H9 (cell line): ENCODE data around the gene ATP1A4. TPM values are rescaled to one million over a fixed set of nuclear protein-coding genes. Genes with fewer than 3 reads are reported as not detected.

Experiments used
- DNase-seq: peaks from one replicate; pipeline ENCODE4 v3.0.0-alpha.2; 2017
- H2AFZ ChIP-seq: one replicate; pipeline ENCODE4 v1.6.1; 2013; ENCODE audit warnings: mild to moderate bottlenecking, low read length, control low read depth, moderate library complexity
- H2AK5ac ChIP-seq: 2 replicates; pipeline ENCODE4 v1.6.1; 2013; ENCODE audit warnings: low read length, control low read depth, mixed read lengths; ENCODE audit not compliant: insufficient read length
- H2BK120ac ChIP-seq: one replicate; pipeline ENCODE4 v1.6.1; 2013; ENCODE audit warnings: low read depth, mild to moderate bottlenecking, low read length, control low read depth, inconsistent platforms; ENCODE audit not compliant: poor library complexity, severe bottlenecking
- H2BK12ac ChIP-seq: 2 replicates; pipeline ENCODE4 v1.6.1; 2013; ENCODE audit warnings: low read length, control low read depth, mixed read lengths, low read depth; ENCODE audit not compliant: insufficient read length
- H2BK15ac ChIP-seq: 2 replicates; pipeline ENCODE4 v1.6.1; 2013; ENCODE audit warnings: low read depth, low read length, control low read depth
- H2BK20ac ChIP-seq: one replicate; pipeline ENCODE4 v1.6.1; 2013; ENCODE audit warnings: low read depth, mild to moderate bottlenecking, low read length, control low read depth, inconsistent platforms; ENCODE audit not compliant: poor library complexity, severe bottlenecking
- H2BK5ac ChIP-seq: 2 replicates; pipeline ENCODE4 v1.6.1; 2013; ENCODE audit warnings: low read length, control low read depth, mixed read lengths; ENCODE audit not compliant: insufficient read length
- H3K14ac ChIP-seq: 2 replicates; pipeline ENCODE4 v1.6.1; 2013; ENCODE audit warnings: low read length, control low read depth; ENCODE audit not compliant: insufficient read depth
- H3K18ac ChIP-seq: 2 replicates; pipeline ENCODE4 v1.6.1; 2013; ENCODE audit warnings: low read depth, mild to moderate bottlenecking, mixed read lengths, low read length, control low read depth; ENCODE audit not compliant: insufficient read length
- H3K23ac ChIP-seq: 2 replicates; pipeline ENCODE4 v1.6.1; 2013; ENCODE audit warnings: low read length, control low read depth, mixed read lengths, low read depth; ENCODE audit not compliant: insufficient read length
- H3K23me2 ChIP-seq: 2 replicates; pipeline ENCODE4 v1.6.1; 2013; ENCODE audit warnings: low read depth, mild to moderate bottlenecking, mixed read lengths, low read length, control low read depth; ENCODE audit not compliant: insufficient read length, poor library complexity, severe bottlenecking
- H3K27ac ChIP-seq: 2 replicates; pipeline ENCODE4 v1.5.1; 2013; ENCODE audit warnings: low read length, control low read depth, mixed read lengths, low read depth; ENCODE audit not compliant: insufficient read length
- H3K27me3 ChIP-seq: 2 replicates; pipeline ENCODE4 v1.6.1; 2013; ENCODE audit warnings: low read length, control low read depth, inconsistent platforms; ENCODE audit not compliant: insufficient read depth
- H3K4ac ChIP-seq: 2 replicates; pipeline ENCODE4 v1.6.1; 2013; ENCODE audit warnings: low read depth, mild to moderate bottlenecking, control low read depth, inconsistent platforms, low read length, moderate library complexity
- H3K4me1 ChIP-seq: 2 replicates; pipeline ENCODE4 v1.6.1; 2013; ENCODE audit warnings: low read length, control low read depth, inconsistent platforms; ENCODE audit not compliant: insufficient read depth
- H3K4me2 ChIP-seq: 2 replicates; pipeline ENCODE4 v1.6.1; 2013; ENCODE audit warnings: low read length, control low read depth, mixed read lengths; ENCODE audit not compliant: insufficient read length, insufficient read depth
- H3K56ac ChIP-seq: 2 replicates; pipeline ENCODE4 v1.6.1; 2013; ENCODE audit warnings: low read depth, mild to moderate bottlenecking, mixed read lengths, low read length, control low read depth; ENCODE audit not compliant: insufficient read length
- H3K79me1 ChIP-seq: 2 replicates; pipeline ENCODE4 v1.6.1; 2013; ENCODE audit warnings: low read depth, mild to moderate bottlenecking, moderate library complexity, low read length, control low read depth, inconsistent platforms; ENCODE audit not compliant: insufficient read depth, poor library complexity, severe bottlenecking
- H3K79me2 ChIP-seq: 2 replicates; pipeline ENCODE4 v1.6.1; 2013; ENCODE audit warnings: low read length, control low read depth, inconsistent platforms; ENCODE audit not compliant: insufficient read depth
- H3K9ac ChIP-seq: 2 replicates; pipeline ENCODE4 v1.6.1; 2013; ENCODE audit warnings: low read length, control low read depth, mixed read lengths; ENCODE audit not compliant: insufficient read length; ENCODE audit errors: extremely low read depth
- H3K9me3 ChIP-seq: one replicate; pipeline ENCODE4 v1.6.1; 2013; ENCODE audit warnings: low read depth, low read length, inconsistent platforms; ENCODE audit not compliant: control insufficient read depth
- H3T11ph ChIP-seq: one replicate; pipeline ENCODE4 v1.6.1; 2013; ENCODE audit warnings: mild to moderate bottlenecking, low read length, control low read depth, inconsistent platforms
- H4K20me1 ChIP-seq: one replicate; pipeline ENCODE4 v1.6.1; 2013; ENCODE audit not compliant: control insufficient read depth, insufficient read length, insufficient read depth
- H4K5ac ChIP-seq: 2 replicates; pipeline ENCODE4 v1.6.1; 2013; ENCODE audit warnings: low read depth, mild to moderate bottlenecking, mixed read lengths, low read length, control low read depth; ENCODE audit not compliant: insufficient read length
- H4K8ac ChIP-seq: replicated peaks from 2 replicates; pipeline ENCODE4 v1.6.1; 2013; ENCODE audit warnings: low read length, control low read depth, mixed read lengths, low read depth; ENCODE audit not compliant: insufficient read length
- H4K91ac ChIP-seq: 2 replicates; pipeline ENCODE4 v1.6.1; 2013; ENCODE audit warnings: low read depth, mild to moderate bottlenecking, moderate library complexity, mixed read lengths, low read length, control low read depth; ENCODE audit not compliant: insufficient read length
- H3K27ac Mint-ChIP-seq, 3 experiments: 2 replicates in 2 of 3; 3 replicates in 1 of 3; pipeline ENCODE4 v1.8.0; 2020 to 2021; ENCODE audit warnings: mixed read lengths in 3 of 3, mild to moderate bottlenecking in 1 of 3, moderate library complexity in 1 of 3
- H3K27me3 Mint-ChIP-seq: 2 replicates; pipeline ENCODE4 v1.8.0; 2021; ENCODE audit warnings: low read depth, mild to moderate bottlenecking, moderate library complexity, mixed read lengths
- H3K36me3 Mint-ChIP-seq, 3 experiments: 2 replicates in 2 of 3; 3 replicates in 1 of 3; pipeline ENCODE4 v1.8.0; 2020 to 2021; ENCODE audit warnings: low read depth in 3 of 3, mixed read lengths in 3 of 3; ENCODE audit not compliant: insufficient read depth in 1 of 3
- H3K4me1 Mint-ChIP-seq, 2 experiments: 2 replicates each; pipeline ENCODE4 v1.8.0; 2020; ENCODE audit warnings: mixed read lengths in 2 of 2
- H3K4me3 Mint-ChIP-seq, 2 experiments: 2 replicates in 1 of 2; 3 replicates in 1 of 2; pipeline ENCODE4 v1.8.0; 2020 to 2021; ENCODE audit warnings: mild to moderate bottlenecking in 2 of 2, mixed read lengths in 2 of 2, moderate library complexity in 1 of 2
- H3K9me3 Mint-ChIP-seq, 2 experiments: 2 replicates in 1 of 2; 3 replicates in 1 of 2; pipeline ENCODE4 v1.8.0; 2020; ENCODE audit warnings: mild to moderate bottlenecking in 2 of 2, mixed read lengths in 2 of 2, moderate library complexity in 1 of 2
- WGBS: extraction: QIAGEN DNeasy Blood & Tissue Kit; methylation state at CpG from one replicate; pipeline ENCODE4 v1.1.7; 2013; ENCODE audit warnings: missing lambda C conversion rate, low lambda C conversion rate, mixed read lengths; ENCODE audit not compliant: insufficient read length; ENCODE audit errors: extremely low coverage; 5-methylcytosine and 5-hydroxymethylcytosine counted together
- total RNA-seq: library from RNA; stranded (reverse); gene quantifications from 2 replicates; pipeline ENCODE4 v1.2.1, GENCODE V29; 2021
- TF ChIP-seq, protein P1 (sequence below): fragments of 200-600 bp; sonication (generic); conservative IDR thresholded peaks from 3 replicates; pipeline ENCODE4 v1.8.0; 2021; ENCODE audit warnings: antibody characterized with exemption, mild to moderate bottlenecking

ATP1A4 gene
- total RNA-seq, 1 experiment from 2014 or later = 0.20 TPM

DNA sequence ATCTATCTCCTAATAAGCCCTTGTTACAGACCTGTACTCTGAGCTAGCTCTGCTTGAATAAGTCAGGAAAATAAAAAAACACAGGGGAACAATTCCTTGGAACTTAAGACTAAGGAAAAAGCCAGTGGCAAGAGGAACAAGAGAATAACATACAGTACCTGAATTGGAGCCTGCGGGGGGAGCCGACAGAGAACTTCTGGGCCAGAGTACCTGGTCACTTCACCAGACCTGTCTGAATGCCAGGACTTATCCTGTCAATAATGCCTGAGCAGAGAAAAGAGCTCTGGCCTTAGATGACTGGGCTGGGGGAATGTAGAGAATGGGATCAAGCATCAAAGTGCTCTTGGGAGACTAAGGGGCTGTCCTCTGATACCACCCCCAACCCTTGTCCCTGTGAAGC is 68.9 kb downstream of the ATP1A4 start:
- no peak overlapping the region for H2BK20ac ChIP-seq
- no peak overlapping the region for H4K5ac ChIP-seq
- no peak overlapping the region for H4K8ac ChIP-seq
- H2BK5ac ChIP-seq = no peak overlapping the region
- H3K14ac ChIP-seq = no peak overlapping the region
- H4K91ac ChIP-seq = no peak overlapping the region
- DNase-seq = no peak
- no peak overlapping the region for H3K27ac ChIP-seq
- Mint-ChIP-seq H3K27me3 (no peaks in the 10 kb centered on the region), H3K27ac (0 out of 7 replicates have a peak overlapping the region, but pooled peaks of 1 of the 3 experiments have one; percentile 12), H3K36me3 (peaks cover 23 to 89% (median 51%) of the 10 kb centered on the region in 3 experiments; a peak in 6 of 7 replicates), H3K4me1 (peaks cover 15 to 17% of the 10 kb centered on the region in 2 experiments), H3K9me3 (no peaks in the 10 kb centered on the region), H3K4me3 (no peak overlapping the region)
- H3K18ac ChIP-seq = no peak overlapping the region
- no peaks in the 10 kb centered on the region for H3K9me3 ChIP-seq
- H2BK120ac ChIP-seq = no peak overlapping the region
- no peak overlapping the region for H2AK5ac ChIP-seq
- no peak overlapping the region for H3K9ac ChIP-seq
- H3K79me1 ChIP-seq = no peaks in the 10 kb centered on the region
- H3K4ac ChIP-seq = no peak overlapping the region
- no peak overlapping the region for H3K56ac ChIP-seq
- H3K4me1 ChIP-seq = no peaks in the 10 kb centered on the region
- no peaks in the 10 kb centered on the region for H3K27me3 ChIP-seq
- no CpG with 5 or more reads among the region's 2 CpGs for WGBS
- no peaks in the 10 kb centered on the region for H3K79me2 ChIP-seq
- no peak overlapping the region for H3K23ac ChIP-seq
- H2BK15ac ChIP-seq = no peak overlapping the region
- no peak overlapping the region for H2BK12ac ChIP-seq
- H4K20me1 ChIP-seq = no peaks in the 10 kb centered on the region
- H3K23me2 ChIP-seq = no peaks in the 10 kb centered on the region
- no peak overlapping the region for H3T11ph ChIP-seq
- TF ChIP-seq, protein P1, sequence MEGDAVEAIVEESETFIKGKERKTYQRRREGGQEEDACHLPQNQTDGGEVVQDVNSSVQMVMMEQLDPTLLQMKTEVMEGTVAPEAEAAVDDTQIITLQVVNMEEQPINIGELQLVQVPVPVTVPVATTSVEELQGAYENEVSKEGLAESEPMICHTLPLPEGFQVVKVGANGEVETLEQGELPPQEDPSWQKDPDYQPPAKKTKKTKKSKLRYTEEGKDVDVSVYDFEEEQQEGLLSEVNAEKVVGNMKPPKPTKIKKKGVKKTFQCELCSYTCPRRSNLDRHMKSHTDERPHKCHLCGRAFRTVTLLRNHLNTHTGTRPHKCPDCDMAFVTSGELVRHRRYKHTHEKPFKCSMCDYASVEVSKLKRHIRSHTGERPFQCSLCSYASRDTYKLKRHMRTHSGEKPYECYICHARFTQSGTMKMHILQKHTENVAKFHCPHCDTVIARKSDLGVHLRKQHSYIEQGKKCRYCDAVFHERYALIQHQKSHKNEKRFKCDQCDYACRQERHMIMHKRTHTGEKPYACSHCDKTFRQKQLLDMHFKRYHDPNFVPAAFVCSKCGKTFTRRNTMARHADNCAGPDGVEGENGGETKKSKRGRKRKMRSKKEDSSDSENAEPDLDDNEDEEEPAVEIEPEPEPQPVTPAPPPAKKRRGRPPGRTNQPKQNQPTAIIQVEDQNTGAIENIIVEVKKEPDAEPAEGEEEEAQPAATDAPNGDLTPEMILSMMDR = no peak
- no peak overlapping the region for H3K4me2 ChIP-seq
- H2AFZ ChIP-seq = no peak overlapping the region
